IPS-NIHi7 (cell line): ENCODE results near the gene LILRB3.
"Not testable (repeated sequence)": the region's sequence is repeated elsewhere in the genome, so short reads cannot be mapped to it uniquely, and the experiment has no call there.

Experiments used
- DNase-seq: peaks from one replicate; pipeline ENCODE4 v3.0.0; 2012; ENCODE audit warnings: mixed read lengths; ENCODE audit errors: extremely low spot score

Gene LILRB3

GRCh38 chr19:54222474-54223276, at the start of gene LILRB3:
Gene LILRB3, minus strand, starts transcription at chr19:54223007. Its CDS starts 31 bp downstream, at chr19:54222976.
- not testable (repeated sequence) for DNase-seq

DNA sequence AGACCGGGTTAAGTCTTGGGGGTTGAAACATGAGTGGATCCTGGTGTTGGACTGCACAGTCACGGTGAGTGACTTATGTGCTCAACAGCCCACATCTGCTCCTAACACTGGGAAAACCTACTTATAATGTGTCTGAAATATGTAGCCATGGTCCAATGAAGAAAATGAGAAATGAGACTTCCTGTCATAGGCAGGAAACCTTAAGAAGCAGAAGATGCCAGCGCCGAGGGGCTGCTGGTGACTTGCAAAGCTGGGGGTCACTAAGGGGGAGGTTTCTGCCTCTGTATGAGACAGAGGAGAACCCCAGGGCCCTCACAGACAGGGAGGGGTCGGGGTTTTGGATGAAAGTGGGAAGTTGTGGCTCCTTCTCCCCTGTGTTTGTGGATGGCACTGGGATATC, 49.4 kb upstream of the LILRB3 start:
- not testable (repeated sequence) for DNase-seq

DNA sequence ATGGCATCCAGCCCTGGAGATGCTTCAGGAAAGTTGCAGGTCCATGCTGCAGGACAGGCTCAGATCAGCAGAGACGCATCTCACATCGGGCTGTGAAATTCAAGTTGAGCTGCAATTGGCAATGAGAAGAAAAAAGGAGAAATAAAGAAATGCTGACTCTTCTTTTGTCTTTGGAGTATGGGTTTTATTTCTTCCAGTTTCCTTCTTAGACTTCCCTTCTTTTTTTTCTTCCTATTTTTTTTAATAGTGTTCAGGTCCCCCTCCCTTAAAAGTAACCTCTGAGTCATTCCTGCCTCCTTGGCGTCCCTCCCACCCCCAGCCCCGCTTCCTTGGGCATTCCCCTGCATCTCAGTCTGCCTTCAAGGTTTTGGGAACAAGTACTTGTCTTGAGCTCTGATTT, 48.8 kb upstream of the LILRB3 start:
- DNase-seq = not testable (repeated sequence)

DNA sequence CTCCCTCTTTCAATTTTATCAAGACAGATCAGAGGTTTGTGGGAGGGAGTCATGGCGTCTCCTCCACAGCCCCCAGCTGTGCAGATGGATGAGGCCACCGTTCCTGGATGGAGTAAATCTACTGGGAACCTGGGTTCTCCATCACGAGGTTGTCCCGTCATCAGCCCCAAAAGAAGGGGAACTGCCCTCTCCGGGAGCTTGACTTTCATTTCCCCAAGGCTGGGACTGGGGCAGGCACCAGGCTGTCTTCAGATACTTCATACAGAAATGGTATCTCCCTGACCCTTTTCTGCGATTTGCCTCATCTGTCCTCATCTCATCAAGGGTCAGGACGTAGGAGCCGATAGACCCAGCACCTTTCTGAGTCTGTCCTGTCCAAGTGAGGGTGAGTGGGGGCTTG, 48.3 kb upstream of the LILRB3 start:
- no peak for DNase-seq

GRCh38 chr19:54268936-54269335, 46.1 kb upstream of the LILRB3 start:
- no peak for DNase-seq

- DNase-seq = peak; percentile 89
Measured at GRCh38 chr19:54266133-54266532, 43.3 kb upstream of the LILRB3 start.

GRCh38 chr19:54262470-54262869, 39.7 kb upstream of the LILRB3 start:
- DNase-seq = no peak

DNA sequence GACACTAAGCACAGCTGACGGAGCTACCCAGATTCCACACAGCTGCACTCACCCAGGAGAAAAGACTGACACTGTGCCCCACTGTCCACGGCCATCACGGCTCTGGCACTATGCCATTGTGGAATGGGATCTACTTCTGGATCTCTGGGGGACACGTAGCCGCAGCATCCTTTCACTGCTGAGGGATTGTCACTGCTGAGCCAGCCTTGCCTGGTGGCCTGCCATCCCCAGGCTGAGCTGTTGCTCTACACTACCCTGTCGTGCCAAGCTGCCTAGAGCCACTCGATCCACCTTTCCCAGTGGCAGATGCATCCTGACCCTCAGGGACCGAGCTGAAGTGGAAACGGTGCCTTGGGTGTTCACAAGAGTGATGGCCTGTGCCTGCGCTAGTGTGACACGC, 39.3 kb upstream of the LILRB3 start:
- no peak for DNase-seq

GRCh38 chr19:54257116-54257480, 34.3 kb upstream of the LILRB3 start, which contains the start of gene LILRB5:
Gene LILRB5, minus strand, starts transcription at chr19:54257273. Its CDS starts 80 bp downstream, at chr19:54257193.
- no peak for DNase-seq

DNA sequence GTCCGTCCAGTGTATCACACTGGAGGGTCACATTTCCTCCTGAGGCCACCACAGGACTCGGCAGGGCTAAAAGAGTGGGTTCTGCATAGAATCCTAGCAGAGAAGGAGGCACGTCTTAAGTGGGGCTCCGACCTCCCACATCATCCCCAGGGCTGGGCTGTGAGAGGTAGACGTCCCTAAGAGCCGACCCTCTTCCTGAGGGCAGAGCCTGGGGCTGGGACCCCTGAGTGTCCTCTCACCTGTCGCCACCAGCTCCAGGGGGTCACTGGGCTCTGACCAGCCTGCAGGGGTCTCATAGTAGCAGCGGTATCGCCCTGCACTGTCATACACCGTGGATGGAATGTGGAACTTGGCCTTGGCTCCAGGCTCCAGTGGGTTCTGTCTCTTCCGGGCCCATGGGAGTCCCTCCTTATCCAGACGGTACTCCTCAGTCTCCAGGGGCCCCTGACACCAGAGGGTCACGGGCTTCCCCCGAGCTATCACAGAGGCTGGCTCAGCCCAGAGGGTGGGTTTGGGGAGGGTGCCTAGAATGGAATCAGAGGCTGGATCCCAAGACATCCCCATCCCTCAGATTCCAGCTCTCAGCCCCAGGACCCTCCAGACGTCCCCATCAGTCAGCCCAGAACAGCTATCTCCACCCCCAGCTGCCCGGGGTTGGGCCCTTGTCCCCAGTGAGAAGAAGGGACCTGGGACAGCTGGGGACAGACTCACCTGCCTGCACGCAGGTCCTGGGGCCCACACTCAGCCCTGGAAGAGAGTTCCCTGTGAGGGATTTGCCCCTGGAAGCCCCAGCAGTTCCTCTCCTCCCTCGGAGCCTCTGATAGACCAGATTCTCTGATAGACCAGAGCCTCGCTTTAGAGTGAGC, 33.7 kb upstream of the LILRB3 start:
- no peak for DNase-seq

GRCh38 chr19:54255105-54255775, 32.4 kb upstream of the LILRB3 start:
- DNase-seq = no peak

DNA sequence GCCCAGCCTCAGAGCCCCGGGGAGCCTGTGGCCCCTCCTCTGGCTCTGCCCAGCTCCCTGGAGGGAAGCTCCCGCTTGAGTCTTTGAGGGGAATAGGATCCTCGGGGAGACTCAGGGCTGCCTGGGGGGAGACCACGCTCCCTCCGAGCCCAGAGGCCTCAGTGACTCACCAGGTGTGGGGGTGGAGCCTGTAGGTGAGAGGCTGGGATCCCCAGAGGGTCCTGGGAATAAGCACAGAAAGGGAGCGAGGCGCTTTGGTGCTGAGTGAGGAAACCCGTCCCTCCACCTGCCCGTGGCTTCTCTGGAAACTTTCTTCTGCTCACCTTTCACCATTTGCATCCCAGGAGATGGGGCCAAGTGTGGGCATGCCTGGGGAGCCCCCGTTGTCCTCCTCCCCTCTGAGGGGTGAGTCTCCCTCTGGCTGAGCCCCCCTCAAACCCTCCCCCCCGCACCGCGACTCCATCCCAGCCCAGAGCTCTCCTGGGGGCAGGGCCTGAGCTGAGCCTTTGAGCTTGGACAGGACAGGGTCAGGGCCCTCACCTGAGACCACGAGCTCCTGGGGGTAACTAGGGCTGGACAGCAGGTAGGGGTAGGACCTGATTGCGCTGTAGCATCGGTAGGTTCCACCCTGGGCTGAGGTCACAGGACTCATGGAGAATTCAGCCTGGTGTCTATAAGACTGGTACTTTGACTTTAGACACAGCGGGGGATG, 31.5 kb upstream of the LILRB3 start:
- peak; percentile 49 for DNase-seq

DNA sequence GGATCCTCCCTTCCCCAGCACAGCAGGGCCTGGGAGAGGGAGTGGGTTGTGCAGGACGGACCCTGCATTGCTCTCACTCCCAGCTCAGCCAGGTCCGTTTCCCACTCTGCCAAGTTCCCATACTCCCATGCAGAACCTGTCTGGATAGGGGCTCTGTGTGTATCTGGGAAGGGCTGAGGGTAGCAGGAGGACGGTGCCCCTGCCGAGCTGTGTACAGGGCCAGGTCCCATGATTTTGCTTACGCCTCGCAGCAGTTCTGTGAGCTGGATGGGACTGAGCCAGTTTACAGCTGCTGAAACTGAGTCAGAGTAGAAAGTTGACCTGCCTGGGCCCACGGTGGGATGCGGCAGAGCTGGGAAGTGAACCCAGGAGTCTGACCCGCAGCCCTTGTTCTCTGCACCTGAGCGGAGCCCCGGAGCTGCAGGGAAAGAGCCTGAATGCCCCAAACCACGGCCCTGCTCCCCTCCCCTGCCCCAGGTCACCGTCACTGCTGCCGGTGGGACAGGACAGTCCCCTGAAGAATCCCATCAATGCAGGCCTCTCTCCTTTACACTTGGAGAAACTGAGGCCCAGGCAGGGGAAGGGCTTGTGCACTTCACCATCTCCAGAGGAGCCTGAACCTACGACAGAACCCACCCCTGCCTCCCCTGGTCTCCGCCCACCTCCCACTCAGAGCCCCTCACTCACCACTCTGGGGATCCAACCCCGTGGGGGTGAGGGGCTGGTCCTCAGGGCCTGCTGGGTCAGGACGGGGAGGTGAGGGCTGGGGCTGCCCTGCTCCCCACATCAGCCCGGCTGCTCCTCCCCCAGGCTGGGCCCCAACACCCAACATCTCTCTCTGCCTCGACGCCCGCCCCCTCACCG, 30.8 kb upstream of the LILRB3 start:
- no peak for DNase-seq

GRCh38 chr19:54252845-54253244, 30.0 kb upstream of the LILRB3 start:
- no peak for DNase-seq

GRCh38 chr19:54252243-54252642, 29.4 kb upstream of the LILRB3 start:
- no peak for DNase-seq

- no peak for DNase-seq
Measured at GRCh38 chr19:54248016-54248601, 25.3 kb upstream of the LILRB3 start.

GRCh38 chr19:54247106-54247930, 24.5 kb upstream of the LILRB3 start:
- no peak for DNase-seq

GRCh38 chr19:54245936-54246335, 23.1 kb upstream of the LILRB3 start:
- no peak for DNase-seq

DNA sequence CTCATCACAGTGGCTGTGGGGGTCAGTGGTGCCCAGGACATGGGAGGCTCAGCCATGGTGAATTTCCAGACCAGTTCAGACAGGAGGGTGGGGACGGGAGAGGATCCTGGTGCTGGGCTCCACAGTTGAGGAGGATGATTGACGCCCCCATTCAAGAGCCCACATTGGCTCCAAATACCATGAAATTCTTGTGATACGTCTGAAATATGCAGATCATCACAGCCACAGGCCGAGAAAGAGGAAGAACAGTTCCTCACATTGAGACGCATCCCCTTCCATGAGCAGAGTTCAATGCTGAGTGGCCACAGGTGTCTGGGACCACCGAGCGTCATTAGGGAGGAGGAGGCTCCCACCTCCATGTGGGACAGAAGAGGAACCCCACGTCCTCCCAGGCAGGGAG, 21.0 kb upstream of the LILRB3 start:
- not testable (repeated sequence) for DNase-seq
